ENCODE data around the gene TAF9B. TPM values are rescaled to one million over a fixed set of nuclear protein-coding genes. Genes with fewer than 3 reads are reported as not detected.

TAF9B gene
- total RNA-seq, 1 donor, result 41.5 TPM

DNA sequence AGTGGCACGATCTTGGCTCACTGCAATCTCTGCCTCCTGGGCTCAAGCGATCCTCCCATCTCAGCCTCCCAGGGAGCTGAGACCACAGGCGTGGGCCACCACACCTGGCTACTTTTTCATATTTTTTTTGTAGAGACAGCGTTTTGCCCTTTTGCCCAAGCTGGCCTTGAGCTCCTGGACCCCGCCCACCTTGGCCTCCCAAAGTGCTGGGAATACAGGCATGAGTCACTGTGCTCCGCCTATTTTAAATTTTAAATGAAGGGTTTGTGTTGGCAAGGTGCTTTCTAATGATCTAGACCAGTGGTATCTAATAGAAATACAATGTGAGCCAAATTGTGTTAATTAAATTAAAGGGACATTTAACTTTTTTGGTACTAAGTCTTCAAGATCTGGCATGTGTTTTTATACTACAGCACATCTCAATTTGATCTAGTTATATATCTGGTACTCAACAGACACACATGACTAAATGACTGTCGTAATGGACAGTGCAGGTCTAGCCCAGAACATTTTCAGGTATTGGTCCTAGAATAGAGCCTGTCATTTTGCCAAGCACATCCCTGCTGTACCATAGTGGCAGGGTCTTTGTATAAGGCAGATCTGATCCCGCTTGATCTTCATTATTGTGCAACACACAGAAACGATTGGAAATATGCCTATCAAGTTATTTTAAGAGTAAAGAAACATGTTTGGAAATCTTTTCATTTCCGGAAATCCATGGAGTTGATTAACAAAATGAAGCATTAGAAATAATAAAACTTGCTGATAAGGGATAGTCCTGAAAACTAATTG is 28.1 kb downstream of the TAF9B start:
- TF ChIP-seq, protein P1, sequence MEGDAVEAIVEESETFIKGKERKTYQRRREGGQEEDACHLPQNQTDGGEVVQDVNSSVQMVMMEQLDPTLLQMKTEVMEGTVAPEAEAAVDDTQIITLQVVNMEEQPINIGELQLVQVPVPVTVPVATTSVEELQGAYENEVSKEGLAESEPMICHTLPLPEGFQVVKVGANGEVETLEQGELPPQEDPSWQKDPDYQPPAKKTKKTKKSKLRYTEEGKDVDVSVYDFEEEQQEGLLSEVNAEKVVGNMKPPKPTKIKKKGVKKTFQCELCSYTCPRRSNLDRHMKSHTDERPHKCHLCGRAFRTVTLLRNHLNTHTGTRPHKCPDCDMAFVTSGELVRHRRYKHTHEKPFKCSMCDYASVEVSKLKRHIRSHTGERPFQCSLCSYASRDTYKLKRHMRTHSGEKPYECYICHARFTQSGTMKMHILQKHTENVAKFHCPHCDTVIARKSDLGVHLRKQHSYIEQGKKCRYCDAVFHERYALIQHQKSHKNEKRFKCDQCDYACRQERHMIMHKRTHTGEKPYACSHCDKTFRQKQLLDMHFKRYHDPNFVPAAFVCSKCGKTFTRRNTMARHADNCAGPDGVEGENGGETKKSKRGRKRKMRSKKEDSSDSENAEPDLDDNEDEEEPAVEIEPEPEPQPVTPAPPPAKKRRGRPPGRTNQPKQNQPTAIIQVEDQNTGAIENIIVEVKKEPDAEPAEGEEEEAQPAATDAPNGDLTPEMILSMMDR (IDR thresholded peaks at IDR 0.05; ENCODE audit: insufficient read depth, low read depth, low read length), result no peak
- no peak for DNase-seq (ENCODE audit: low read depth)
- no peak overlapping the region for H3K4me3 ChIP-seq (ENCODE audit: low read depth, low read length)

GRCh38 chrX:78109458-78109857 is 30.0 kb downstream of the TAF9B start:
- TF ChIP-seq, protein P1 (IDR thresholded peaks at IDR 0.05; ENCODE audit: insufficient read depth, low read depth, low read length), result no peak
- DNase-seq (ENCODE audit: low read depth), result no peak
- no peak overlapping the region for H3K4me3 ChIP-seq (ENCODE audit: low read depth, low read length)

GRCh38 chrX:78106651-78106986 is 32.8 kb downstream of the TAF9B start:
- no peak for DNase-seq (ENCODE audit: low read depth)
- TF ChIP-seq, protein P1 (IDR thresholded peaks at IDR 0.05; ENCODE audit: insufficient read depth, low read depth, low read length), result no peak
- H3K4me3 ChIP-seq (ENCODE audit: low read depth, low read length), result peak overlapping the region; percentile 95

DNA sequence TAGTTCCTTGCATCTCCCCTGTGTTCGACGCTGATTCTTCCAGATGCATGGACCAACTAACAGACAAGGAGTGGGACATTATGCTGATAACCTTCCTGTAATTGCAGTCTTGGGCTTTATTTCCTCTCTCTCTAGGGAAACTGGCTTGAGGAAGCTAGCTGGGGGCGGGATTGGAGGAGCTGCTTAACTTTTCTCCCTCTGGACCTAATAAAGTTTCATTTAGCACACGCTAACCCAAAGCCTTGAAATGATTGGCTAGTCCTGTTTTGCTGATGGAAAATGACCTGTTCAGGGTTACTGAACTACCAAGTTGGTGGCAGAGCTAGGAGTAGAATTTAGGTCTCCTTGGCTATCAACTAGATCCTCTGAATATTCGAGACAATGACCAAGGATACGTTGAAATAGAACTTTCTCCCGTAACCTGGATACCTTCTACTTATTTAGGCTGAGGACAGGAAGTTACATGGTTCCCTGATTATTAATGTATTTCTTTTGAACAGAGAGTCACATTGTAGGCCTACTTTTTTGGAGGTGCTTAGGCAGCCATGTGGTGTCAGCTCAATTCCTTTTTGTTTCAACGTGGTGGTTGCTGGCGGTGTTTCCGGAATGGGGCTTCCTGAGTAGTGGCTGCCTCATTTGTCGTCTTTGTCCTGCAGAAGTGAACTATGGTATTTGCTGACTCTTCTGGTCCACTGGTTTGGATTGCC is 33.4 kb downstream of the TAF9B start:
- H3K4me3 ChIP-seq (ENCODE audit: low read depth, low read length), result peak overlapping the region; percentile 95
- TF ChIP-seq, protein P1 (IDR thresholded peaks at IDR 0.05; ENCODE audit: insufficient read depth, low read depth, low read length), result no peak
- DNase-seq (ENCODE audit: low read depth), result no peak

DNA sequence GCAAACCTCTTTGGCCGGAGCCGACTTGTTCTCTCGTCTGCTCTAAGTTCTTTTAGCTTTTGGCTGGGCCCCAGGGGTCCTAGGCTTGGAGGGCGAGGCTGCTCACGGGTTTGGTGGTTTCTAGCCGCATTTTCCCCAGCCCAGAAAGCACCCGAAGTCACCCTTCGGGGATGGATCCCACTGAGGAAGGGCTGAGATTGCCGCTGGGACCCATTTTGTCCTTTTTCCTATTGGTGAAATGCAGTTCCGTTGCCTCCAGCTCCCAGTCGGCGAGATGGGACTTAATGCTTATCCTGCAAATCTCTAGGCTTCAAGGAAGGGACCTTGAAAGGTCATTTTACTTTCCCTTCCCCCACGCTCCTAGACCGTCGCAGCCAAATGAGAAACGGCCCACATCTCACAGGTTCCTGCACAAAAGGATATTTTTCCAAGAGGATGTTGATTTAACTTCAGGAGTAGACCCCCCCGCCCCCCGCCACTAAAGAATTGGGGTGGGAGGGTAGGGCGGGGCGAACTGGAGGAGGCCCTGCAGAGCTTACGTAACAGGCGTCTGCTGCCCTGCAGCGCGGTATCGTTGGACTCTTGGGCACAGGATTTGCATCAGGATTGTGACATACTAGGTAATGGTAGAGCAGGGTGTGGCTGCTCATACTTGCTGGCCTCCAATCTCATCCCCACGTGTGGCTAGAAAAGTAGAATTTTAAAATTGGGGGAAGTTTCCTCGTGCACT is 34.8 kb downstream of the TAF9B start:
- peak; percentile 68 for DNase-seq (ENCODE audit: low read depth)
- H3K4me3 ChIP-seq (ENCODE audit: low read depth, low read length), result peak overlapping the region; percentile 95
- TF ChIP-seq, protein P1 (IDR thresholded peaks at IDR 0.05; ENCODE audit: insufficient read depth, low read depth, low read length), result no peak

DNA sequence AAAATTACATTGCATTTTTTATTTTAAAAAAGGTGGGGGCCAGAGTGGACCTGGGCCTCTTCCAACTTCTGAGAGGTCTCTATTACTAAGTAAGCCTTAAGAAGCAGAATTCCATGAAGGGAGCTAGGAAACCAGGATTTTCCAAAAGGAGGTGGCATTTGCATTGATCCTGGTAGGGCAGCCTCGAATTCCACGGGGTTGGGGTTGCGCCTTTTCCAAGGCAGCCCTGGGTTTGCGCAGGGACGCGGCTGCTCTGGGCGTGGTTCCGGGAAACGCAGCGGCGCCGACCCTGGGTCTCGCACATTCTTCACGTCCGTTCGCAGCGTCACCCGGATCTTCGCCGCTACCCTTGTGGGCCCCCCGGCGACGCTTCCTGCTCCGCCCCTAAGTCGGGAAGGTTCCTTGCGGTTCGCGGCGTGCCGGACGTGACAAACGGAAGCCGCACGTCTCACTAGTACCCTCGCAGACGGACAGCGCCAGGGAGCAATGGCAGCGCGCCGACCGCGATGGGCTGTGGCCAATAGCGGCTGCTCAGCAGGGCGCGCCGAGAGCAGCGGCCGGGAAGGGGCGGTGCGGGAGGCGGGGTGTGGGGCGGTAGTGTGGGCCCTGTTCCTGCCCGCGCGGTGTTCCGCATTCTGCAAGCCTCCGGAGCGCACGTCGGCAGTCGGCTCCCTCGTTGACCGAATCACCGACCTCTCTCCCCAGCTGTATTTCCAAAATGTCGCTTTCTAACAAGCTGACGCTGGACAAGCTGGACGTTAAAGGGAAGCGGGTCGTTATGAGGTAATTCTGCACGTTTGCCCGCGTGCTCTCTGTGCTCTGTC is 35.6 kb downstream of the TAF9B start, which contains the start of gene PGK1:
TSS of gene PGK1 (plus strand) at position 626 of the 824 bp plus-strand sequence. CDS start at position 719, 93 bp downstream.
- peak within 1 kb of the TSS; percentile 95 for H3K4me3 ChIP-seq (ENCODE audit: low read depth, low read length)
- TF ChIP-seq, protein P1 (IDR thresholded peaks at IDR 0.05; ENCODE audit: insufficient read depth, low read depth, low read length), result no peak
- peak; percentile 98 for DNase-seq (ENCODE audit: low read depth)
